SIG-M5 treated with dmso at 0.1 percent for 504 hours (cell line): Measurements from ENCODE around the gene GTF3C6.
"Not testable (repeated sequence)": the region's sequence is repeated elsewhere in the genome, so short reads cannot be mapped to it uniquely, and the experiment has no call there.

Experiments used
- DNase-seq: peaks from one replicate; lab custom pipeline; 2025; ENCODE audit not compliant: unreplicated experiment; lab: John Stamatoyannopoulos, UW

Gene GTF3C6

GRCh38 chr6:110979565-110980101 lies 21.1 kb downstream of the GTF3C6 start:
- DNase-seq: no peak

- DNase-seq: no peak
These were observed 21.7 kb downstream of the GTF3C6 start for GRCh38 chr6:110980227-110980626.

GRCh38 chr6:110980648-110981047 lies 22.1 kb downstream of the GTF3C6 start:
- no peak for DNase-seq

- DNase-seq: no peak
These were observed 22.7 kb downstream of the GTF3C6 start for GRCh38 chr6:110981202-110981600.

- no peak for DNase-seq
These were observed 32.5 kb downstream of the GTF3C6 start for GRCh38 chr6:110990840-110991576.

- no peak for DNase-seq
These were observed 38.2 kb downstream of the GTF3C6 start for GRCh38 chr6:110996691-110997090.

- peak; percentile 18 for DNase-seq
These were observed 41.2 kb downstream of the GTF3C6 start for GRCh38 chr6:110999634-111000270.

- no peak for DNase-seq
These were observed 43.8 kb downstream of the GTF3C6 start for GRCh38 chr6:111002350-111002749.

- peak; percentile 39 for DNase-seq
These were observed 53.0 kb downstream of the GTF3C6 start for GRCh38 chr6:111011360-111012142.

GRCh38 chr6:111012143-111012452 lies 53.6 kb downstream of the GTF3C6 start:
- no peak for DNase-seq

GRCh38 chr6:111012520-111012919 lies 54.0 kb downstream of the GTF3C6 start:
- not testable (repeated sequence) for DNase-seq

- DNase-seq: no peak
These were observed 54.8 kb downstream of the GTF3C6 start for GRCh38 chr6:111013144-111013915.

- no peak for DNase-seq
These were observed 57.1 kb downstream of the GTF3C6 start for GRCh38 chr6:111015389-111016124.

GRCh38 chr6:111017241-111017640 lies 58.7 kb downstream of the GTF3C6 start:
- DNase-seq: not testable (repeated sequence)
